Loucy (cell line): Measurements from ENCODE around the gene CAP2.

Experiments used
- CTCF ChIP-seq: fragments of 200-600 bp; sonication (generic); conservative IDR thresholded peaks from 2 replicates; pipeline ENCODE4 v1.5.1; 2014; ENCODE audit warnings: mild to moderate bottlenecking, antibody characterized with exemption, low read length
- EZH2phosphoT487 ChIP-seq: fragments of 200-600 bp; IDR thresholded peaks from 2 replicates; pipeline ENCODE4 v1.6.1; 2018; ENCODE audit warnings: antibody characterized with exemption, mild to moderate bottlenecking, moderate library complexity, borderline replicate concordance

- TF ChIP-seq EZH2phosphoT487: no peak
- TF ChIP-seq CTCF: no peak
Observed at GRCh38 chr6:17494919-17495318, 101.5 kb downstream of the CAP2 start.
